GM12878 (cell line): ENCODE results near the gene FASTK. TPM values are rescaled to one million over a fixed set of nuclear protein-coding genes. Genes with fewer than 3 reads are reported as not detected.

Experiments used
- ATAC-seq: fragments of 200-7000 bp; cut with Tn5 transposase; 3 replicates; pipeline ENCODE4 v1.9.1; 2020; ENCODE audit warnings: mild to moderate bottlenecking, moderate library complexity
- BruUV-seq: library from RNA; stranded (reverse); fragments of 400-500 nt; replicated peaks from 2 replicates; lab custom pipeline; 2021; lab: Mats Ljungman, UMichigan
- CTCF ChIA-PET: fragments of 300-600 bp; sonication (Branson Sonifier 250); formaldehyde crosslinking; extraction: SDS; loops from one replicate; lab custom pipeline; 2021; ENCODE audit warnings: inconsistent platforms; lab: Yijun Ruan, JAX
- POLR2A ChIA-PET: fragments of 350-600 bp; formaldehyde crosslinking; extraction: SDS; loops from one replicate; lab custom pipeline; 2021; ENCODE audit warnings: inconsistent platforms; lab: Charles Lee
- RAD21 ChIA-PET: fragments of 300-600 bp; sonication (Branson Sonifier 250); formaldehyde crosslinking; loops from one replicate; lab custom pipeline; 2023; ENCODE audit warnings: antibody characterized with exemption; ENCODE audit not compliant: unreplicated experiment; lab: Charles Lee
- SMC1A ChIA-PET: fragments of 300-600 bp; sonication (Branson Sonifier 250); formaldehyde crosslinking; loops from one replicate; lab custom pipeline; 2023; ENCODE audit not compliant: unreplicated experiment, uncharacterized antibody; lab: Charles Lee
- DNase-seq: peaks from one replicate; pipeline ENCODE4 v3.0.0-alpha.2; 2011; ENCODE audit warnings: low read depth, low spot score
- FAIRE-seq: peaks from 3 replicates; lab custom pipeline; 2011; peaks lifted over from hg19 to GRCh38; lab: Jason Lieb, UNC
- H2AFZ ChIP-seq: 2 replicates; pipeline ENCODE4 v1.6.0; 2011; ENCODE audit warnings: low read depth, low read length, control low read depth; ENCODE audit not compliant: control insufficient read depth
- H3K27ac ChIP-seq: 2 replicates; pipeline ENCODE4 v1.5.1; 2011; ENCODE audit warnings: control low read depth; ENCODE audit not compliant: control insufficient read depth, insufficient read depth
- H3K27me3 ChIP-seq, 2 experiments: replicated peaks in 1 of 2; 2 replicates each; pipeline versions ENCODE4 v1.6.0 to v1.6.1; 2011; ENCODE audit warnings: low read length in 1 of 2; ENCODE audit not compliant: control insufficient read depth in 2 of 2, insufficient read depth in 2 of 2
- H3K36me3 ChIP-seq, 2 experiments: 2 replicates each; pipeline ENCODE4 v1.5.1; 2011; ENCODE audit warnings: low read length in 1 of 2; ENCODE audit not compliant: control insufficient read depth in 2 of 2, insufficient read depth in 2 of 2
- H3K4me1 ChIP-seq: 2 replicates; pipeline ENCODE4 v1.6.1; 2011; ENCODE audit warnings: mild to moderate bottlenecking, low read length, moderate library complexity, mixed read lengths; ENCODE audit not compliant: control insufficient read depth, insufficient read depth
- H3K4me2 ChIP-seq: 2 replicates; pipeline ENCODE4 v1.6.0; 2011; ENCODE audit warnings: control low read depth; ENCODE audit not compliant: control insufficient read depth, insufficient read depth
- H3K4me3 ChIP-seq: fragments of 200-600 bp; sonication (generic); 2 replicates; pipeline ENCODE4 v1.5.1; 2016
- H3K79me2 ChIP-seq: 2 replicates; pipeline ENCODE4 v1.6.0; 2011; ENCODE audit warnings: low read length; ENCODE audit not compliant: control insufficient read depth, insufficient read depth
- H3K9ac ChIP-seq: 2 replicates; pipeline ENCODE4 v1.8.0; 2011; ENCODE audit warnings: low read length, control low read depth, mixed read lengths; ENCODE audit not compliant: control insufficient read depth, insufficient read depth
- H3K9me3 ChIP-seq: replicated peaks from 3 replicates; pipeline ENCODE4 v1.5.1; 2011; ENCODE audit warnings: mild to moderate bottlenecking, low read length; ENCODE audit not compliant: control insufficient read depth, insufficient read depth
- H4K20me1 ChIP-seq: 2 replicates; pipeline ENCODE4 v1.6.0; 2011; ENCODE audit not compliant: control insufficient read depth, insufficient read depth
- BCL11A ChIP-seq: IDR thresholded peaks from 2 replicates; pipeline ENCODE4 v1.6.1; 2011; ENCODE audit warnings: low read depth, low read length
- BRCA1 ChIP-seq: IDR thresholded peaks from 2 replicates; pipeline ENCODE4 v1.6.1; 2011; ENCODE audit warnings: low read depth, low read length, improper control_type of control experiment
- CHD2 ChIP-seq: IDR thresholded peaks from 2 replicates; pipeline ENCODE4 v1.6.1; 2011; ENCODE audit warnings: low read depth, low read length, improper control_type of control experiment, borderline replicate concordance
- CREM ChIP-seq: IDR thresholded peaks from 2 replicates; pipeline ENCODE4 v1.6.1; 2014; ENCODE audit warnings: antibody characterized with exemption, low read depth
- EED ChIP-seq: sonication (generic); IDR thresholded peaks from 2 replicates; pipeline ENCODE4 v1.6.1; 2016; ENCODE audit warnings: antibody characterized with exemption, low read depth
- EP300 ChIP-seq, 2 experiments: fragments of 150-350 bp in 1 of 2; IDR thresholded peaks; 2 replicates each; pipeline ENCODE4 v1.6.1; 2011 to 2012; ENCODE audit warnings: low read depth in 2 of 2, low read length in 2 of 2, borderline replicate concordance in 1 of 2, improper control_type of control experiment in 1 of 2, inconsistent platforms in 1 of 2; ENCODE audit not compliant: control insufficient read depth in 1 of 2
- ESRRA ChIP-seq: IDR thresholded peaks from 2 replicates; pipeline ENCODE4 v1.6.1; 2012; ENCODE audit warnings: mild to moderate bottlenecking, low read length, improper control_type of control experiment
- MEF2A ChIP-seq: IDR thresholded peaks from 2 replicates; pipeline ENCODE4 v1.6.1; 2011; ENCODE audit warnings: low read depth, mild to moderate bottlenecking, low read length, moderate library complexity; ENCODE audit not compliant: insufficient read depth
- MEF2B ChIP-seq: fragments of 450-650 bp; IDR thresholded peaks from 2 replicates; pipeline ENCODE4 v1.6.1; 2018; ENCODE audit warnings: mild to moderate bottlenecking, moderate library complexity; ENCODE audit not compliant: partially characterized antibody, poor library complexity, severe bottlenecking
- MTA2 ChIP-seq: fragments of 450-650 bp; IDR thresholded peaks from 2 replicates; pipeline ENCODE4 v1.6.1; 2016; ENCODE audit warnings: low read depth, mild to moderate bottlenecking, moderate library complexity
- MYB ChIP-seq: fragments of 150-350 bp; IDR thresholded peaks from 2 replicates; pipeline ENCODE4 v1.6.1; 2014; ENCODE audit warnings: mild to moderate bottlenecking, low read depth, low read length, borderline replicate concordance
- NFXL1 ChIP-seq: fragments of 450-650 bp; IDR thresholded peaks from 2 replicates; pipeline ENCODE4 v1.6.1; 2017; ENCODE audit warnings: antibody characterized with exemption, mild to moderate bottlenecking, borderline replicate concordance
- NR2C1 ChIP-seq: fragments of 450-650 bp; IDR thresholded peaks from 2 replicates; pipeline ENCODE4 v1.6.1; 2017; ENCODE audit warnings: antibody characterized with exemption, mild to moderate bottlenecking, moderate library complexity
- NR2F1 ChIP-seq: fragments of 450-650 bp; conservative IDR thresholded peaks from 2 replicates; pipeline ENCODE4 v1.6.1; 2017; ENCODE audit warnings: mild to moderate bottlenecking
- PAX5 ChIP-seq: IDR thresholded peaks from 2 replicates; pipeline ENCODE4 v1.6.1; 2011; ENCODE audit warnings: low read depth, low read length, borderline replicate concordance
- RB1 ChIP-seq: fragments of 450-650 bp; formaldehyde crosslinking; IDR thresholded peaks from 2 replicates; pipeline ENCODE4 v1.6.1; 2017; ENCODE audit warnings: mild to moderate bottlenecking, borderline replicate concordance
- SMC3 ChIP-seq: IDR thresholded peaks from 2 replicates; pipeline ENCODE4 v1.6.1; 2011; ENCODE audit warnings: low read length, improper control_type of control experiment, borderline replicate concordance
- ZSCAN29 ChIP-seq: fragments of 450-650 bp; IDR thresholded peaks from 2 replicates; pipeline ENCODE4 v1.6.1; 2017; ENCODE audit warnings: mild to moderate bottlenecking, moderate library complexity
- WGBS: methylation state at CpG from one replicate; pipeline ENCODE4 v1.1.6; 2016; ENCODE audit warnings: low lambda C conversion rate; ENCODE audit not compliant: insufficient replicate concordance, insufficient coverage; ENCODE audit errors: missing lambda C conversion rate; 5-methylcytosine and 5-hydroxymethylcytosine counted together
- in situ Hi-C: fragments of 300-500 bp; cut with MboI; formaldehyde crosslinking; loops from 9 replicates; pipeline ENCODE4 v1.14.3; 2018; ENCODE audit warnings: mixed read lengths
- intact Hi-C: fragments of 100-400 bp; cut with micrococcal nuclease; formaldehyde crosslinking; loops from one replicate; pipeline ENCODE4 v1.14.2; 2022; ENCODE audit not compliant: unreplicated experiment
- polyA plus RNA-seq, 11 experiments: library from polyadenylated mRNA; depleted of rRNA in 4 of 11; unstranded in 6 of 11; stranded (reverse) in 5 of 11; fragments of >200 nt; fragmentation: Nextera tagmentation in 4 of 11; fragmentation: Illumina TruSeq in 1 of 11; extraction: Ambion mirVana in 4 of 11; extraction: Trizol in 1 of 11; gene quantifications; 1 replicate in 1 of 11; 2 replicates in 10 of 11; pipeline versions ENCODE4 v1.2.1 to v1.2.3, GENCODE V29; 2011 to 2016; ENCODE audit warnings: inconsistent platforms in 2 of 11, missing spikeins in 2 of 11, low read depth in 1 of 11
- total RNA-seq, 4 experiments: library from RNA; depleted of rRNA in 3 of 4; stranded (reverse); fragments of >200 nt in 3 of 4; fragmentation: Illumina TruSeq in 1 of 4; extraction: Trizol in 1 of 4; gene quantifications; 2 replicates each; pipeline versions ENCODE4 v1.2.1 to v1.2.3, GENCODE V29; 2013 to 2021
- TF ChIP-seq, protein P1 (sequence below): IDR thresholded peaks from 2 replicates; pipeline ENCODE4 v1.6.1; 2012; ENCODE audit warnings: mild to moderate bottlenecking, low read depth, low read length
- TF ChIP-seq, protein P2 (sequence below): fragments of 450-650 bp; formaldehyde crosslinking; IDR thresholded peaks from 2 replicates; pipeline ENCODE4 v1.5.0; 2022; ENCODE audit warnings: mild to moderate bottlenecking, missing genetic modification characterization

Gene FASTK
- total and polyA plus RNA-seq, 10 of the 15 experiments (the other 5 are each of a cell fraction or from before 2014, with no cell fraction given), result 0.19 to 102 (median 54.5) TPM

DNA sequence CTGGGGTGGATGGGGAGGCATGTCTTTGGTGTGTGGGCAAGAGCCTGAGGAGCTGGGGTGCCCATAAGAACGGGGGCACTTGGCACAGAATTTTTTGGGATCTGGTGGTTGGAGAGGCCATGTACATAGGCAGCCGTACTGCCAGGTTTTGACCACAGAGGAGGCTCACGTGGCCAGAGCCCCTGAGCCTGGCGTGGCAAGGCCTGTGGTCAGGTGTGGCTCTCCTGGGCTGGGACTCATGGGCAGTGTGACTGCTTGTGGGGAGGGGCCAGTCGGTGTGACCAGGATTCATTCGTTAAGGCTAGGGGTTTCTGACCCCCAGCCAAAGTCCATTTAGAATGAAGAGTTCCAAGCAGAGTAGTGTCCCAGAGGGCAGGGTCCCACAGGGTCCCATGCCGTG, 43.9 kb upstream of the FASTK start:
- ChIA-PET CTCF (interaction anchor here (0.7 to 3.5 kb wide), 29 partner anchors 8 to 227 kb away, joined by 3 to 41 read pairs (median 5); partner anchors contain the start of genes ABCB8, ABCF2, NOS3 and SLC4A2), POLR2A (no interaction called here), RAD21 (interaction anchor here (1.0 to 1.4 kb wide), 3 partner anchors 26 to 226 kb away, joined by 3 to 16 read pairs (median 3); no protein-coding TSS in a partner anchor), SMC1A (interaction anchor here (1.0 kb wide), 2 partner anchors 116 to 119 kb away, joined by 3 to 10 read pairs; no protein-coding TSS in a partner anchor)
- no peaks in the 10 kb centered on the region for H3K27me3 ChIP-seq
- no peak overlapping the region for H3K4me2 ChIP-seq
- no peak overlapping the region for H3K27ac ChIP-seq
- H2AFZ ChIP-seq, result no peak overlapping the region
- no peaks in the 10 kb centered on the region for H3K9me3 ChIP-seq
- no peak overlapping the region for H3K9ac ChIP-seq
- ATAC-seq (no peak), DNase-seq (no peak), FAIRE-seq (no peak)
- H3K4me3 ChIP-seq, result no peak overlapping the region
- intact Hi-C loops, result loop anchor here (1.0 kb wide), 3 partner anchors 48 to 179 kb away; no protein-coding TSS in a partner anchor
- in situ Hi-C loops, result no loop called here
- 64% methylated on average over 7 of the region's 7 CpGs for WGBS
- peaks cover 9 to 19% of the 10 kb centered on the region in 2 experiments; a peak in 3 of 4 replicates for H3K36me3 ChIP-seq
- H3K4me1 ChIP-seq, result no peaks in the 10 kb centered on the region
- no TSS peak for BruUV-seq
- no peaks in the 10 kb centered on the region for H4K20me1 ChIP-seq
- H3K79me2 ChIP-seq, result no peaks in the 10 kb centered on the region
- TF ChIP-seq BCL11A (no peak), SMC3 (no peak), MYB (no peak), ZSCAN29 (no peak), BRCA1 (no peak), MTA2 (no peak), PAX5 (no peak), MEF2B (no peak), NR2C1 (no peak), RB1 (no peak), EED (no peak), EP300 (IDR thresholded peaks at IDR 0.05; ENCODE audit: borderline replicate concordance in 1 of 2, control insufficient read depth in 1 of 2, low read depth in 2 of 2, low read length in 2 of 2) (no peak), NR2F1 (no peak), MEF2A (no peak), NFXL1 (no peak), ESRRA (no peak), CREM (no peak), CHD2 (no peak)
- TF ChIP-seq, protein P1, sequence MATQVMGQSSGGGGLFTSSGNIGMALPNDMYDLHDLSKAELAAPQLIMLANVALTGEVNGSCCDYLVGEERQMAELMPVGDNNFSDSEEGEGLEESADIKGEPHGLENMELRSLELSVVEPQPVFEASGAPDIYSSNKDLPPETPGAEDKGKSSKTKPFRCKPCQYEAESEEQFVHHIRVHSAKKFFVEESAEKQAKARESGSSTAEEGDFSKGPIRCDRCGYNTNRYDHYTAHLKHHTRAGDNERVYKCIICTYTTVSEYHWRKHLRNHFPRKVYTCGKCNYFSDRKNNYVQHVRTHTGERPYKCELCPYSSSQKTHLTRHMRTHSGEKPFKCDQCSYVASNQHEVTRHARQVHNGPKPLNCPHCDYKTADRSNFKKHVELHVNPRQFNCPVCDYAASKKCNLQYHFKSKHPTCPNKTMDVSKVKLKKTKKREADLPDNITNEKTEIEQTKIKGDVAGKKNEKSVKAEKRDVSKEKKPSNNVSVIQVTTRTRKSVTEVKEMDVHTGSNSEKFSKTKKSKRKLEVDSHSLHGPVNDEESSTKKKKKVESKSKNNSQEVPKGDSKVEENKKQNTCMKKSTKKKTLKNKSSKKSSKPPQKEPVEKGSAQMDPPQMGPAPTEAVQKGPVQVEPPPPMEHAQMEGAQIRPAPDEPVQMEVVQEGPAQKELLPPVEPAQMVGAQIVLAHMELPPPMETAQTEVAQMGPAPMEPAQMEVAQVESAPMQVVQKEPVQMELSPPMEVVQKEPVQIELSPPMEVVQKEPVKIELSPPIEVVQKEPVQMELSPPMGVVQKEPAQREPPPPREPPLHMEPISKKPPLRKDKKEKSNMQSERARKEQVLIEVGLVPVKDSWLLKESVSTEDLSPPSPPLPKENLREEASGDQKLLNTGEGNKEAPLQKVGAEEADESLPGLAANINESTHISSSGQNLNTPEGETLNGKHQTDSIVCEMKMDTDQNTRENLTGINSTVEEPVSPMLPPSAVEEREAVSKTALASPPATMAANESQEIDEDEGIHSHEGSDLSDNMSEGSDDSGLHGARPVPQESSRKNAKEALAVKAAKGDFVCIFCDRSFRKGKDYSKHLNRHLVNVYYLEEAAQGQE, result no peak
- TF ChIP-seq, protein P2, sequence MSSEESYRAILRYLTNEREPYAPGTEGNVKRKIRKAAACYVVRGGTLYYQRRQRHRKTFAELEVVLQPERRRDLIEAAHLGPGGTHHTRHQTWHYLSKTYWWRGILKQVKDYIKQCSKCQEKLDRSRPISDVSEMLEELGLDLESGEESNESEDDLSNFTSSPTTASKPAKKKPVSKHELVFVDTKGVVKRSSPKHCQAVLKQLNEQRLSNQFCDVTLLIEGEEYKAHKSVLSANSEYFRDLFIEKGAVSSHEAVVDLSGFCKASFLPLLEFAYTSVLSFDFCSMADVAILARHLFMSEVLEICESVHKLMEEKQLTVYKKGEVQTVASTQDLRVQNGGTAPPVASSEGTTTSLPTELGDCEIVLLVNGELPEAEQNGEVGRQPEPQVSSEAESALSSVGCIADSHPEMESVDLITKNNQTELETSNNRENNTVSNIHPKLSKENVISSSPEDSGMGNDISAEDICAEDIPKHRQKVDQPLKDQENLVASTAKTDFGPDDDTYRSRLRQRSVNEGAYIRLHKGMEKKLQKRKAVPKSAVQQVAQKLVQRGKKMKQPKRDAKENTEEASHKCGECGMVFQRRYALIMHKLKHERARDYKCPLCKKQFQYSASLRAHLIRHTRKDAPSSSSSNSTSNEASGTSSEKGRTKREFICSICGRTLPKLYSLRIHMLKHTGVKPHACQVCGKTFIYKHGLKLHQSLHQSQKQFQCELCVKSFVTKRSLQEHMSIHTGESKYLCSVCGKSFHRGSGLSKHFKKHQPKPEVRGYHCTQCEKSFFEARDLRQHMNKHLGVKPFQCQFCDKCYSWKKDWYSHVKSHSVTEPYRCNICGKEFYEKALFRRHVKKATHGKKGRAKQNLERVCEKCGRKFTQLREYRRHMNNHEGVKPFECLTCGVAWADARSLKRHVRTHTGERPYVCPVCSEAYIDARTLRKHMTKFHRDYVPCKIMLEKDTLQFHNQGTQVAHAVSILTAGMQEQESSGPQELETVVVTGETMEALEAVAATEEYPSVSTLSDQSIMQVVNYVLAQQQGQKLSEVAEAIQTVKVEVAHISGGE (CRISPR knock-in tag), result no peak
